GM19238 (cell line): ENCODE measurements around the gene AK5.
"Not testable (repeated sequence)": the region's sequence is repeated elsewhere in the genome, so short reads cannot be mapped to it uniquely, and the experiment has no call there.

Experiments used
- DNase-seq: peaks from one replicate; pipeline ENCODE4 v3.0.0; 2011; ENCODE audit warnings: low spot score; ENCODE audit not compliant: insufficient read length

Gene AK5

DNA sequence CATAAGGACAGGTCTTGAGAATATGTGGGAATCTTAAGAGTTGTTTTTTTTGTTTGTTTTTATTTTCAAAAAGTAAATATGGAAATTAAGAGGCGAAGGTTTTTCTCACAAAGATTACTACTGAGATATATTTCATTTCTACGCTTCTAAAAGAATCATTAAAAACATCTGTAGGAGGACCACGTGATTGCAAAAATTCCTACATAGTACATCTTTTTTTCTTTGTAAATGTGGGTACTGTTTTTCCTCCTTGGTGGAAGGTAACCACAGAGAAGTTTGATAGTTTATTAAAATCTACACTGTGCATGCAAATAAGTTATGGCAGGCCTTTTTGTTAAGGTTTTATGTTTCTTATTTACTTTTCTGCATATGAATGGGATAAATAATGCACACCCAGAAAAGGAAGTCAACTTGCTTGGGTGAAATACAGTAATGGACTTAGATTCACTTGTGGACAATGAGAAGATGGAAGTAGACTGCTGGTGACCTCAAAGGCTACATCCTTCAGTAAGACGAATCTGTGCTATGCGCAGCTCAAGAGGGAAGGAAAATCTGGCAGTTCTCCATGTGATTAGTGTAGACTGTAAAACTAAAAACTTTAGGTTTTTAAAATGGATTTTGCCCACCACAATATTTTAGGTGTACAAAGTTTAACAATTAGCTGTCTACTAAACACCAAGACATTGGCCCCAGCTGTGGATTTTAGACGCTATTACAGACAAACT lies 2.0 kb downstream of the AK5 start:
- no peak for DNase-seq

GRCh38 chr1:77287535-77287934 lies 5.7 kb downstream of the AK5 start:
- no peak for DNase-seq

GRCh38 chr1:77288275-77288674 lies 6.5 kb downstream of the AK5 start:
- no peak for DNase-seq

GRCh38 chr1:77290576-77290975 lies 8.8 kb downstream of the AK5 start:
- DNase-seq: no peak

DNA sequence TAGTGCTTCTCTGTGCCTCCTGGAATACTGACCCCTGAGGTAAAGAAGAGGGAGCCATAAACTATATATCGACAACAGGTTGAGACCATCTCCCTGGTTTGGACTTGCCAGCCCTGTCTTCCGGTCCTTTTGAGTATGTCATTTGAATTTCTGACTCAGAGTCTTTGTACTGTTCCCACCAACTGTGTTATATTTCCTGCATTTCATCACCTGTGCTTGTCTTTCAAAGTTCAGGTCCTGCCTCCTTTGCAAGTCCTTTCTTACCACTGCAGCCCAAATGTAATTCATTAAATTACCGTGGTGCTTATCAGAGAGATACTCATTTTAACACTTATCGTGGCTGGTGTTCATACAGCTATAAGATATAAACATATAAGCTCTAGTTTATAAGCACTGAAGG lies 10.7 kb downstream of the AK5 start:
- DNase-seq: no peak

DNA sequence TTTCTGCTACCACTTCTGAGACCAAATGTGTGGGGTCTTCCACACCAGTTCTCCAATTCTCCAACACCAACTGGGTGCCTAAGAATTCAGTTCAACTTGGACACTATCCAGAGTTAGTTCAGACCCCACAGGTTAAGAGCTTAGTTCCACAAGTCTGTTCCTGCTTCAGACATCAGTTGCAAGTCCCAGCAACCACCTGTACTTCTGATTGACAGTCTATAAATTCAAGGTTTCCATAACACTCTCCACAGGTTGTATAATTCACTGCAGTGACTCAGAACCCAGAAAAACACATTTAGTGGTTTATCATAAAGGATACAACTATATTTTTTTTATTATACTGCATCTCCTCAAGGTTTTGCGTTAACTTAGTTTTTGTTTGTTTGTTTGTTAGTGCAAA lies 18.7 kb downstream of the AK5 start:
- no peak for DNase-seq

DNA sequence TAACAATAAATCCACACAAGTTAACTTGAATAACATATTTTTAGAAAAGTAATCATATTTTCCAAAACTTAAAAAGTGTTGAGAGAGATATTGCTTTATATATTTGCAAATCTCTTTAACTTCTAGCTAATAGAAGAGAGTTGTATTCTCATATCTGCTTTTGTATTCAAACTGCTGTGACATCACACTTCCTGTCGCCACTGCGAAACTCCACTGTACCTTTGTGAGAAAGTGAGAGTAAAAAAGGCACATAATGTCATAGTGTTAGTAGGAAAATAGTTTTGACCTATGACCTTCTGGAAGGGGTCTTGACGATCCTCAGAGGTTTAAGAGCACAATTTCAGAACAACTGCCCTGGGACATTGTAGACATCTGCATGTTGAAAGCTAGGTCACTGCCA lies 21.6 kb downstream of the AK5 start:
- no peak for DNase-seq

- no peak for DNase-seq
Observed at GRCh38 chr1:77308889-77309621, 27.2 kb downstream of the AK5 start.

- no peak for DNase-seq
Observed at GRCh38 chr1:77310924-77311323, 29.1 kb downstream of the AK5 start.

- not testable (repeated sequence) for DNase-seq
Observed at GRCh38 chr1:77312364-77312763, 30.5 kb downstream of the AK5 start.

- no peak for DNase-seq
Observed at GRCh38 chr1:77313491-77313890, 31.7 kb downstream of the AK5 start.

- no peak for DNase-seq
Observed at GRCh38 chr1:77316006-77316405, 34.2 kb downstream of the AK5 start.

DNA sequence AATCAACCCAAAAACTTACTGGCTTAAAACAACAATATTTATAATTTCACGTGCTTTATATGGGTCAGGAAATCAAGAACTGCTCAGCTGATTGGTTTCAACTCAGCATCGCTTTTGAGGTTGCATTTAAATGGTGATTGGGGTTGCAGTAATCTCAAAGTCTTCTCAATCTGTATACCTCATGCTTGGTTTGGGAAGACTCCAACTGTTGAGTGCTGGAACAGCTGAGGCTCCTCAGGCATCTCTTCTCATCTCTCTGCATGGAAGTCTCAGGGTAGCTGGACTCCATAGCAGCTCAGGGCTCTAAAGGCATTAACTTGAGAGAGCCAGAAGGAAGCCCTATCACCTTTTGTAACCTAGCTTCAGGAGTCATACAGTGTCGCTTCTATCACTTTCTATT lies 35.1 kb downstream of the AK5 start:
- DNase-seq: no peak

DNA sequence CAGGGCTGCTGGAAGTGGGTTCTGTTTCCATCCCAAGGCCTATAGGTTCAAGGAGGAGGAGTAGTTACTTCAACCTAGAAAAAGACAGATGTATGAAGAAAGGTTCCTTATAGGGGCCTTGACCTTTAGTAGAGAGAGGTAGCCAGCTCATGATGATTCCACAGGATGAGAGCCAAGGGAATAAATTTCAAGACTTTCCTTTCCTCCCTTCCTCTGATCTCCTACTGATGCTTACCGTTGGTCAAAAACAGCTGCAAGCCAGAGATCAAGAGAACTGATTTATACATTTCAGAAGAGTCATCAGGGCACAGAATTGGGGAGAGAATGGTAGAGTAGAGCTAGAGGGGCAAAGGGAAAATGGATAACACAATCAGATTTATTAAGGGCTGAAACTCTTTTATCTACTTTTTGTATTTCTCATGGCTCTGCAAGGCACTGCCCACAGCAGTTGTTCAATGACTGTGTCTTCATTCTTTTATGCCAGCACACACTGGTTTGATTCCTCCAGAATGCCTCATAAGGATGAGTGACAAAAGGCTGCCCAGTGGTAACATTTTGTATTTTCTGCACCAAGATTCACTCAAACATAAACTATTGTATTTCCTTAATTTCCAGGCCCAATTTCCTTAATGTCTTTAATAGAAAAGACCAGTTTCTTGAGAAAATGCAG lies 37.4 kb downstream of the AK5 start:
- DNase-seq: no peak

GRCh38 chr1:77322061-77322900 lies 40.5 kb downstream of the AK5 start:
- DNase-seq: no peak

- no peak for DNase-seq
Observed at GRCh38 chr1:77333501-77333900, 51.7 kb downstream of the AK5 start.

DNA sequence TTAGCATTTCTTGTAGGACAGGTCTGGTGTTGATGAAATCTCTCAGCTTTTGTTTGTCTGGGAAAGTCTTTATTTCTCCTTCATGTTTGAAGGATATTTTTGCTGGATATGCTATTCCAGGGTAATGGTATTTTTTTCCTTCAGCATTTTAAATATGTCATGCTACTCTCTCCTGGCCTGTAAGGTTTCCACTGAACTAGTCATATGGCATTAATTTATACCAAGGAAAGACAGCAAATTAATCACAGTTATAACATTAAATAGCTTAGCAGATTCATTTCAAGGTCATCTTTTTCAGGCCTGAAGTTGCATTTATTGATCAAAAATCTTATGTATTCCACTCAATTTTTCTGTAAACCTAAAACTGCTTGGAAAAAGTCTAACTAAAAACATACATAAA lies 54.9 kb downstream of the AK5 start:
- no peak for DNase-seq

DNA sequence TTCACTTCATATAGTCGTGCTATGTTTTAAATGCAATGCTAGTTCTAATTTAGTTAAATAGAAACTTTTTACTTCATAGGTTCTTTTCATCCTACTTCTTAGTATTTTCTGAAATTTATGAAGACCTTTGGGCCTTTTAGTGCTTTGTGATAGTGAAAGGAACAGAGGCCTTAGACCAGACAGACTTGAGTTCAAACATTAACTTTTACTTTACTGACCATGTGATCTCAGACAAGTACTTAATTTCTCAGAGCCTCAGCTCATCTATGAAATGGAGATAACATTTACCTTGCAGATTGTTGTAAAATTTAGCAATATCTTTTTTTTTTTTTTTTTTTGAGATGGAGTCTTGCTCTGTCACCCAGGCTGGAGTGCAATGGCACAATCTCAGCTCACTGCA lies 57.5 kb downstream of the AK5 start:
- DNase-seq: no peak

DNA sequence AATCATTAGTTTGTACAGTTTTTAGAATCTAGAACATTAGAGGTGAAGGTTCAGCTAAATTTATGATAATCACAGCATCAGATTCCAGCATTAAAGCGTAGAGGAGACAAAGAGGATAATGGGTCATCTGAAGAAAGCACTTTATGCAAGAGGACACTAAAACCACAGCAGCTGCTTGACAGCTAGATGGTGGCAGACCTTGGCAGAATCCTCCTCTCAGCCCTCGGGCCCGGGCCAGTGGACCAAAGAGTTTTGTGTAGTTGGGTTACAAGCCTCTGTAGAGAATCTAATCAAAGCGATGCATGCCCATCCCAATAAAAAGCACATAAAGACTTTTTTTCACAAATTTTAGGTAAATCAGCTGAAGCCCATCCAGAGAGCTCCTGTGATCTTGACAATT lies 59.4 kb downstream of the AK5 start:
- no peak for DNase-seq

DNA sequence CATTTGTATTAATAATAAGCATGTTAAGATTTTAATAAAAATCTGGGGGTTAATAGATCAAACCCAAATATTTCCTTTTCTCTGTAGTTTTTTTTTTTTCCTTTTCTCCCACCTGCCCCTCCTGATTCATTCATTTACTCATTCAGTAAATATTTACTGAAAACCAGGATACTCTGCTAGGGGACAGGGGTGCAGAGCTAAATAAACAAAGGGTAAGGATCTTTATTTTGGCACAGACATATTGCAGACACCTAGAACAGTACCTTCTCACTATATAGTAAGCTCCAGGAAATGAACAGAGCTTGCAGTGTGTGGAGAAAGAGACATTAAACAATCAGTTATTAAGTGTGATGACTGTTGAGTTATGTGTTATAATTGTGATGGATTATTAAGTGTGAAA lies 60.9 kb downstream of the AK5 start:
- no peak for DNase-seq

DNA sequence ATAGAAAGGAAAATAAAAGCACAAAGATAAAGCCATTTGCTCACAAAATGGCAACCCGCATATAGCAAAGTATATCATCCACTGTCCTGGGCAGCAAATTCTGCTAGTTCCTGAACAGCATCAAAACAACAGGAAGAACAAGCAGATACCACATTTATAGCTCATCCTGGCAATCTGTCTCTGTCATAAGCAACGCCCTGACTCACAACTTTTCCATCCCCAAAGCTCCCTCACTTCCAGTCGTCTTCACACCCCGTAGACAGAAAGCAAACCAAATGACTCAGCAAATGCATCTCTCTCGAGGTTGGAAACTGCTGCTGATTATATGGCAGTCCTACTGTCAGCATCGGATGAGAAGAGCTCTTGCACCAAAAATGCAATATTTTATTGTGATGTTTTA lies 65.8 kb downstream of the AK5 start:
- DNase-seq: no peak

- DNase-seq: no peak
Observed at GRCh38 chr1:77348549-77348948, 66.7 kb downstream of the AK5 start.
